PC-3 (cell line): ENCODE measurements around the gene ETV1.

Source experiments
- EZH2 ChIP-seq: fragments of 300-600 bp; sonication (generic); IDR thresholded peaks from one replicate; pipeline ENCODE4 v1.6.1; 2017; ENCODE audit warnings: antibody characterized with exemption, mild to moderate bottlenecking, low read length; ENCODE audit not compliant: unreplicated experiment
- EZH2phosphoT487 ChIP-seq: fragments of 300-600 bp; sonication (generic); IDR thresholded peaks from 2 replicates; pipeline ENCODE4 v1.6.1; 2018; ENCODE audit warnings: mild to moderate bottlenecking, antibody characterized with exemption, low read length, borderline replicate concordance
- TF ChIP-seq, protein P1 (sequence below): fragments of 300-600 bp; sonication (generic); conservative IDR thresholded peaks from 2 replicates; pipeline ENCODE4 v1.5.1; 2017; ENCODE audit warnings: antibody characterized with exemption, low read depth, mild to moderate bottlenecking, low read length

DNA sequence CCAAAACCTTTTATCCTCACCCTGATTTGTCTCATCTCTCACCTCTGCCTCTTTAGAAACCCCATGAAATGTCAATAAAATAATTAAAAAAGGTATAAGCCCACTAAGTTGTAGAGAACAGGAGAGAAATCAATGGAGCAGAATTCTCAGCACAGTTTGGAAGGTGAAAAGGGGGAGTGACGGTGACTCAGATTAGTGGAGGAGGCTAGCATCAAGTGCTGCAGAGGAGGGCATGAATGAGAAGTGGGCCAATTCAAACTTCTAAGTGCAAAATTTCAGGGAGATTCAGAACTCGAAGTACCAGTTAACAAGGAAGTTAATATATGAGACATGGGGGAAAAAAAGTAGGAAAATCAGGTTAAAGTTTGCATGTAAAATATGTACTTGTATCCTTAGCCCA is 34.9 kb upstream of the ETV1 start:
- TF ChIP-seq, protein P1, sequence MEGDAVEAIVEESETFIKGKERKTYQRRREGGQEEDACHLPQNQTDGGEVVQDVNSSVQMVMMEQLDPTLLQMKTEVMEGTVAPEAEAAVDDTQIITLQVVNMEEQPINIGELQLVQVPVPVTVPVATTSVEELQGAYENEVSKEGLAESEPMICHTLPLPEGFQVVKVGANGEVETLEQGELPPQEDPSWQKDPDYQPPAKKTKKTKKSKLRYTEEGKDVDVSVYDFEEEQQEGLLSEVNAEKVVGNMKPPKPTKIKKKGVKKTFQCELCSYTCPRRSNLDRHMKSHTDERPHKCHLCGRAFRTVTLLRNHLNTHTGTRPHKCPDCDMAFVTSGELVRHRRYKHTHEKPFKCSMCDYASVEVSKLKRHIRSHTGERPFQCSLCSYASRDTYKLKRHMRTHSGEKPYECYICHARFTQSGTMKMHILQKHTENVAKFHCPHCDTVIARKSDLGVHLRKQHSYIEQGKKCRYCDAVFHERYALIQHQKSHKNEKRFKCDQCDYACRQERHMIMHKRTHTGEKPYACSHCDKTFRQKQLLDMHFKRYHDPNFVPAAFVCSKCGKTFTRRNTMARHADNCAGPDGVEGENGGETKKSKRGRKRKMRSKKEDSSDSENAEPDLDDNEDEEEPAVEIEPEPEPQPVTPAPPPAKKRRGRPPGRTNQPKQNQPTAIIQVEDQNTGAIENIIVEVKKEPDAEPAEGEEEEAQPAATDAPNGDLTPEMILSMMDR, result no peak
- TF ChIP-seq EZH2 (no peak), EZH2phosphoT487 (no peak)
